HG03354 (cell line): Measurements from ENCODE around the gene SNRNP48.

Experiments
- ATAC-seq: cut with Tn5 transposase; IDR thresholded peaks from one replicate; pipeline ENCODE4 v1.9.1; 2021; ENCODE audit warnings: mild to moderate bottlenecking; ENCODE audit not compliant: unreplicated experiment, poor library complexity, severe bottlenecking

SNRNP48 gene

GRCh38 chr6:7636151-7636550 lies 46.2 kb downstream of the SNRNP48 start:
- no peak for ATAC-seq

DNA sequence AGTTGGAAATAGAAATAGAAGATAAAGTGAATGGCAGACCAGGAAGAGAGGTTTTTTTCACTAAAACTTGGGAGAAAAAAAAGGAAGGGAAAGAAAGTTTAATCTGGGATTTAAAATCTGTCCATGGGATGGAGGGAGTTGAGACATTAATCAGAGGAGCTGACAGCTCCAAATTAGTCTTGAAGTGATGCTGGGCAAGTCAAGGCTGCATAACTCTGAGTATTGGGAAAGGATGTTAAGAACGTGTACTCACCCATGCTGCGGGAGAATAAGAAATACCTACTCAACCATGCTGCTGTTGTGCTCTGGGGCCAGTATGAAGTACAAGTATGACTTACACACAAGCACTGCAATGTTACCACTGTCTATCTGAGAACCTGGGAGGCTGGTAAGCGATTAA lies 47.5 kb downstream of the SNRNP48 start:
- no peak for ATAC-seq

- ATAC-seq: no peak
These were observed 49.4 kb downstream of the SNRNP48 start for GRCh38 chr6:7639427-7639826.

DNA sequence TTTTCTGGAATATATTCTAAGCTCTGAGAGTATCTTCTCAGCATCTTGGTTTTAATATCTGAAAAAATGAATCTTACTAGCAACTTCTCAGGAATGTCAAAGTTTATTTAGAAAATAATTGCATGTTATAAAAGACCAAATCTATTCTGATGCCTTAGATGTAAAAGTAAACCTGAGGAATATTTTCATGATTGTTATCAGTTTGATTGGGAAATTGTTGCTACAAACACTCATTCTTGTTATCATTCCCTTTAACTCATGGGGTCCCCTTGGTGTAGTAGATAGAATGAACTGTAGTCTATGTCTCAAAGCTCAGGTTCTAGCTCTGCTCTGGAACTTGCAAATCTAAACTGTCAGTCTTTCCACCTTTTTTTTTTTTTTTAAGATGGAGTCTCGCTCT lies 50.0 kb downstream of the SNRNP48 start:
- ATAC-seq: no peak

- no peak for ATAC-seq
These were observed 50.9 kb downstream of the SNRNP48 start for GRCh38 chr6:7640607-7641577.

DNA sequence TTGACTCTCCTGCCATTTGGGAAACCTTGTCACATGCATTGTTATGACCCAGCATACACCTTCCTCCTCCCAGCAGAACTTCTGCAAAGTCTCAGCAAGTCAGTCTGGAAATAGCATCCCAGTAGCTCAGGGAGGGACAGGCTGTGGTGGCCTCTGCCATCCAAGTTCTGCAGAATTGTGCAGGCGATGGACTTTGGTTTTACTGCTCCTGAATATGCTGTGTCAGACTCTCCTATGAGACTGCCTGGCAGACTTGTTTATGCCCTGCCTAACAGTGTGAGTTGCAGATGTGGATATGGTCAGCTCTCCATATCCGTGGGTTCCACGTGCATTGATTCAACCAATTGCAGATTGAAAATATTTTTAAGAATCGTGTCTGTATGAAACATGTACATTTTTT lies 52.8 kb downstream of the SNRNP48 start:
- no peak for ATAC-seq

- ATAC-seq: no peak
These were observed 54.4 kb downstream of the SNRNP48 start for GRCh38 chr6:7644417-7644816.

GRCh38 chr6:7646394-7646793 lies 56.4 kb downstream of the SNRNP48 start:
- ATAC-seq: no peak

- ATAC-seq: peak; percentile 50
These were observed 57.5 kb downstream of the SNRNP48 start for GRCh38 chr6:7647504-7647903.

GRCh38 chr6:7649037-7649810 lies 59.2 kb downstream of the SNRNP48 start:
- ATAC-seq: no peak

DNA sequence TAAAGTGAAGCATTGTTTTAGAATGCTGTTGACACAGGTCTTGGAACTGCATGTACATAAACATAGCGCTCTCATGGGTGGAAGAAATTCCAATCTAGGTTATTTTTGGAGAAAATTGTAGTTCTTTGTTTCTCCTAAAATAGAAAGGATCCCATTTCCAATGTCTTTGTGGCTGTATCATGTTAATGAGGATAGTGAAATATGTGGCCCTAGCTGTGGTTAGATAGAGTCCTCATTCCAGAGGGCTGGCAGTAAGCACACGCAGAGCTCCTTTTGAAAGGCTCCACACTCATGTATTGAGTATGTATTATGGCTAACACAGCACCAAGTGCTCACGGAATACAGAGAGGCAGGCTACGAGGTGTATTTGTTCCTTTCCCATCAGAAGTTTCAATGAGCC lies 60.9 kb downstream of the SNRNP48 start:
- ATAC-seq: no peak

- ATAC-seq: no peak
These were observed 63.0 kb downstream of the SNRNP48 start for GRCh38 chr6:7652957-7653356.

DNA sequence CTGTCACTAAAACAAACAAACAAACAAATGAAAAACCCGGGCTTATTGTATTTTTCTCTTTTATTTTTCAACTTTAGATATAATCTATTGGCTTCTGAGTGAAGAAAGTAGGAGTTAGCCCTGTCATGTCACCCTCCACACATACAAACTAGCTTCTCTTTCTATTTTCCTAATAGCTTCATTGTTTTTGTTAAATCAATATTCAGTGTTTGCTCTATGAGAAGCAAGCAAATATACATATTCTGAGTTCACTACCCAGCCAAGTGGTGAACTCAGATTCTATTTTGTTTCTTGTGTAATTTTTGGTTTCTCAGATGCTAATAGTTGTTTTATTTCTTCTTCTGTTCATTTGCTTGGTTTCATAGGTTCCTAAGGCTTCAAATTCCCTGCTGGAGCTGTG lies 66.4 kb downstream of the SNRNP48 start:
- ATAC-seq: no peak

- no peak for ATAC-seq
These were observed 68.5 kb downstream of the SNRNP48 start for GRCh38 chr6:7658543-7658942.

DNA sequence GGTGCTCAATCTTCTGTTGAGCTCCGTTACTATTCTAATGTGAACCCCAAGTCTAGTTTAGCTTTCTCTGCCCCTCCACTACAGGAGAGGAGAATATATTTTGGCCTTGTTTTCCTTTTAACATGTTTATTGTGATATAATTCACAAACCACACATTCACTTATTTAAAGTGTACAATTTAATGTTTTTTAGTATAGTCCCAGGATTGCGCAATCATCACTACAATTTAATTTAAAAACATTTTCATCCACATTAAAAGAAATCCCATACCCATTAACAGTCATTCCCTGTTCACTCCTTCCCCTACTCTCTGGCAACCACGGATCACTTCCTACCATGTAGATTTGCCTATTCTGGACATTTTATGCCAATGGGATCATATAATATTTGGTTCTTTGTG lies 71.4 kb downstream of the SNRNP48 start:
- no peak for ATAC-seq
